Measurements from ENCODE around the gene ZNF410. TPM values are rescaled to one million over a fixed set of nuclear protein-coding genes. Genes with fewer than 3 reads are reported as not detected.
A peak's percentile ranks its signal among the peaks of the same experiment; 100 is the strongest.

The ZNF410 gene
- total RNA-seq, 2 donors from 2014 or later, result 47.7 to 56.5 TPM

- no peak overlapping the region for H3K4me3 ChIP-seq
- no peaks in the 10 kb centered on the region for H3K27me3 ChIP-seq (replicated peaks; ENCODE audit: insufficient read depth)
- intact Hi-C loops (cut with DNase I), result no loop called here
- no peaks in the 10 kb centered on the region for H3K9me3 ChIP-seq
- no peak for DNase-seq (ENCODE audit: low spot score)
- no peaks in the 10 kb centered on the region for H3K36me3 ChIP-seq
- no peak overlapping the region for H3K27ac ChIP-seq
- H3K4me1 ChIP-seq (replicated peaks), result no peaks in the 10 kb centered on the region
- 78% methylated on average over 4 of the region's 4 CpGs for WGBS
- TF ChIP-seq POLR2AphosphoS5 (IDR thresholded peaks at IDR 0.05) (no peak), CTCF (IDR thresholded peaks at IDR 0.05) (no peak), POLR2A (IDR thresholded peaks at IDR 0.05) (no peak)
Measured at GRCh38 chr14:73846947-73847346, 39.7 kb upstream of the ZNF410 start.

GRCh38 chr14:73851000-73851399 is 35.7 kb upstream of the ZNF410 start:
- Histone ChIP-seq H3K36me3 (no peaks in the 10 kb centered on the region), H3K9me3 (no peaks in the 10 kb centered on the region), H3K4me1 (replicated peaks) (no peaks in the 10 kb centered on the region), H3K27ac (peak overlapping the region; percentile 86 to 94), H3K4me3 (peak overlapping the region; percentile 49 to 50), H3K27me3 (replicated peaks; ENCODE audit: insufficient read depth) (no peaks in the 10 kb centered on the region)
- 34% methylated on average over 6 of the region's 6 CpGs for WGBS
- TF ChIP-seq CTCF (IDR thresholded peaks at IDR 0.05), result no peak
- no peak for TF ChIP-seq POLR2AphosphoS5 (IDR thresholded peaks at IDR 0.05)
- TF ChIP-seq POLR2A (IDR thresholded peaks at IDR 0.05), result no peak
- DNase-seq (ENCODE audit: low spot score), result no peak
- intact Hi-C loops (cut with DNase I), result loop anchor here (5.0 kb wide), 1 partner anchor 36 kb away; the partner anchor contains the start of gene ZNF410

GRCh38 chr14:73851567-73852382 is 34.9 kb upstream of the ZNF410 start, which contains the start of gene PTGR2:
Gene PTGR2 (plus strand): TSS chr14:73851831. CDS start chr14:73858863, 7,032 bp downstream.
- DNase-seq (ENCODE audit: low spot score), result peak; percentile 89
- no peaks in the 10 kb centered on the region for H3K27me3 ChIP-seq (replicated peaks; ENCODE audit: insufficient read depth)
- peak within 1 kb of the TSS; percentile 49 to 50 for H3K4me3 ChIP-seq
- no peaks in the 10 kb centered on the region for H3K36me3 ChIP-seq
- peak within 1 kb of the TSS; percentile 86 to 94 for H3K27ac ChIP-seq
- intact Hi-C loops (cut with DNase I), result loop anchor here (5.0 kb wide), 1 partner anchor 36 kb away; the partner anchor contains the start of gene ZNF410
- no peaks in the 10 kb centered on the region for H3K9me3 ChIP-seq
- 2% methylated on average over 51 of the region's 51 CpGs for WGBS
- H3K4me1 ChIP-seq (replicated peaks), result no peaks in the 10 kb centered on the region
- TF ChIP-seq CTCF (IDR thresholded peaks at IDR 0.05), result peak in 2 of 4 experiments; percentile 37 to 43
- peak; percentile 79 for TF ChIP-seq POLR2A (IDR thresholded peaks at IDR 0.05)
- TF ChIP-seq POLR2AphosphoS5 (IDR thresholded peaks at IDR 0.05), result peak; percentile 93

- DNase-seq (ENCODE audit: low spot score), result no peak
- Histone ChIP-seq H3K27ac (no peak overlapping the region), H3K9me3 (no peaks in the 10 kb centered on the region), H3K4me3 (no peak overlapping the region), H3K4me1 (replicated peaks) (no peaks in the 10 kb centered on the region), H3K27me3 (replicated peaks; ENCODE audit: insufficient read depth) (no peaks in the 10 kb centered on the region), H3K36me3 (no peaks in the 10 kb centered on the region)
- no peak for TF ChIP-seq POLR2AphosphoS5 (IDR thresholded peaks at IDR 0.05)
- no peak for TF ChIP-seq CTCF (IDR thresholded peaks at IDR 0.05)
- TF ChIP-seq POLR2A (IDR thresholded peaks at IDR 0.05), result no peak
- intact Hi-C loops (cut with DNase I), result no loop called here
Measured at GRCh38 chr14:73859145-73859544, 27.5 kb upstream of the ZNF410 start.

- no peak for TF ChIP-seq POLR2AphosphoS5 (IDR thresholded peaks at IDR 0.05)
- TF ChIP-seq POLR2A (IDR thresholded peaks at IDR 0.05), result no peak
- no peak for TF ChIP-seq CTCF (IDR thresholded peaks at IDR 0.05)
Measured at GRCh38 chr14:73861073-73861472, 25.6 kb upstream of the ZNF410 start.

More at GRCh38 chr14:73861073-73861472, 25.6 kb upstream of the ZNF410 start:
- intact Hi-C loops (cut with DNase I), result no loop called here
- Histone ChIP-seq H3K9me3 (no peaks in the 10 kb centered on the region), H3K27me3 (replicated peaks; ENCODE audit: insufficient read depth) (no peaks in the 10 kb centered on the region), H3K4me3 (no peak overlapping the region), H3K36me3 (no peaks in the 10 kb centered on the region), H3K4me1 (replicated peaks) (no peaks in the 10 kb centered on the region), H3K27ac (no peak overlapping the region)
- no peak for DNase-seq (ENCODE audit: low spot score)
- WGBS, result 92% methylated on average over 5 of the region's 5 CpGs
